SK-N-MC (cell line): ENCODE results near the gene LRRC23.

Source experiments
- EZH2 ChIP-seq: fragments of 200-600 bp; sonication (generic); IDR thresholded peaks from one replicate; pipeline ENCODE4 v1.6.1; 2017; ENCODE audit warnings: antibody characterized with exemption
- FOXP2 ChIP-seq: optimal IDR thresholded peaks from 2 replicates; pipeline ENCODE3; 2011; ENCODE audit warnings: mild to moderate bottlenecking, moderate library complexity; ENCODE audit not compliant: insufficient read depth; ENCODE audit errors: extremely low read length, control extremely low read depth
- POLR2AphosphoS5 ChIP-seq: IDR thresholded peaks from 2 replicates; pipeline ENCODE4 v1.6.1; 2012; ENCODE audit warnings: mild to moderate bottlenecking, low read depth, low read length, borderline replicate concordance

- no peak for TF ChIP-seq EZH2
- peak; percentile 98 for TF ChIP-seq POLR2AphosphoS5
- TF ChIP-seq FOXP2: peak; percentile 25
Measured at GRCh38 chr12:6867413-6868210, 37.0 kb upstream of the LRRC23 start, which contains the start of gene TPI1.
